Testis (tissue), 2 donors: ENCODE results near the gene NCAM1.

Experiments
- CTCF ChIP-seq, 3 experiments: fragments of 450-650 bp in 2 of 3; fragments of 200-600 bp in 1 of 3; sonication (generic) in 1 of 3; IDR thresholded peaks; one replicate each; pipeline ENCODE4 v1.5.1; 2016 to 2019; ENCODE audit warnings: antibody characterized with exemption in 3 of 3, mild to moderate bottlenecking in 2 of 3, moderate library complexity in 1 of 3
- POLR2A ChIP-seq: fragments of 450-650 bp; IDR thresholded peaks from one replicate; pipeline ENCODE4 v1.6.1; 2017; ENCODE audit warnings: antibody characterized with exemption, mild to moderate bottlenecking, moderate library complexity

DNA sequence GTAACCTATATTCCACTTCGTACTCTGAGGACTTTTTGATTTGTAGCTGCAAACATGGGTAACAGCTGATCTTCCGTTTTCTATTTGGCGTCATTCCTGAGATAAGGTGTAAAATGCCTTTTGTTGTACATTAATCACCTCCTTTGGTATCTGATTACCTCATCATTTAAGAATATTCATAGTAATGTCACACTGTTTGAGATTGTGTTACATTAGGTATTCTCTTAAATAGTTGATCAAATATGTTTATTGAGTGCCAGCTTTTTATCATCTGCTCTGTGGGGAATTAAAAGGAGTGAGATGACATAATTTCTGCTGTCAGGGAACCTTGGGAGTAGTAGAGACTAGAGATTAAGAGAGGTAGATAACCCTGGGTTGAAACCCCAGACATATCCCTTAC lies 5.9 kb downstream of the NCAM1 start:
- TF ChIP-seq CTCF (IDR thresholded peaks at IDR 0.05) (no peak), POLR2A (no peak)
